ENCODE results near the gene RFC4. TPM values are rescaled to one million over a fixed set of nuclear protein-coding genes. Genes with fewer than 3 reads are reported as not detected.

The RFC4 gene
- total and polyA plus RNA-seq, 9 of the 15 experiments (the other 6 are each of a cell fraction or from before 2014, with no cell fraction given), result 105 to 227 (median 180) TPM

GRCh38 chr3:186783058-186783730, 23.1 kb downstream of the RFC4 start, which contains the start of gene EIF4A2 (continued):
- TF ChIP-seq THRB (CRISPR knock-in tag; conservative IDR thresholded peaks at IDR 0.05), result no peak; the same call in 1 of the 2 replicates
- no peak for TF ChIP-seq CBX8 (IDR thresholded peaks at IDR 0.05; ENCODE audit: borderline replicate concordance, extremely low read depth, low read depth, low read length, poor library complexity, severe bottlenecking)
- TF ChIP-seq KLF16 (IDR thresholded peaks at IDR 0.05), result no peak
- 0 out of 2 replicates have a peak, but pooled peaks have one; percentile 22 for TF ChIP-seq NR2F6 (CRISPR knock-in tag; IDR thresholded peaks at IDR 0.05)
- 0 out of 2 replicates have a peak, but pooled peaks have one; percentile 72 for TF ChIP-seq FOXK1 (CRISPR knock-in tag; IDR thresholded peaks at IDR 0.05; ENCODE audit: borderline replicate concordance)
- peak; percentile 100 for TF ChIP-seq SUPT5H (IDR thresholded peaks at IDR 0.05)
- TF ChIP-seq SRF (CRISPR knock-in tag; IDR thresholded peaks at IDR 0.05), result no peak; a peak in 1 of 4 replicates
- no peak for TF ChIP-seq RREB1 (CRISPR knock-in tag; IDR thresholded peaks at IDR 0.05)
- no peak for TF ChIP-seq MAFF (IDR thresholded peaks at IDR 0.05; ENCODE audit: low read length)
- TF ChIP-seq BRF1 (IDR thresholded peaks at IDR 0.05; ENCODE audit: borderline replicate concordance, extremely low read depth, insufficient read length), result no peak
- peak; percentile 92 for TF ChIP-seq ZZZ3 (IDR thresholded peaks at IDR 0.05)
- no peak for TF ChIP-seq CREBBP (IDR thresholded peaks at IDR 0.05; ENCODE audit: low read depth, low read length)
- TF ChIP-seq MIER1 (IDR thresholded peaks at IDR 0.05; ENCODE audit: low read depth), result 0 out of 2 replicates have a peak, but pooled peaks have one; percentile 31
- TF ChIP-seq NFE2L1 (tag; IDR thresholded peaks at IDR 0.05; ENCODE audit: borderline replicate concordance, low read depth), result no peak
- TF ChIP-seq SAFB (IDR thresholded peaks at IDR 0.05; ENCODE audit: borderline replicate concordance, low read depth, low read length), result no peak
- TF ChIP-seq HES1 (IDR thresholded peaks at IDR 0.05; ENCODE audit: low read depth), result peak; percentile 74; the same call in 1 of the 2 replicates
- peak; percentile 100 for TF ChIP-seq CXXC5 (CRISPR knock-in tag; IDR thresholded peaks at IDR 0.05)
- no peak for TF ChIP-seq SRSF7 (optimal IDR thresholded peaks at IDR 0.05; ENCODE audit: low read depth, low read length)
- peak; percentile 99 for TF ChIP-seq POLR2H (tag; IDR thresholded peaks at IDR 0.05; ENCODE audit: low read depth)

Data from K562 (cell line).